ENCODE results near the gene FAP.

The FAP gene

GRCh38 chr2:162156149-162156548 is 87.1 kb downstream of the FAP start:
- DNase-seq: no peak
- Histone ChIP-seq H2AK5ac (ENCODE audit: low read length, severe bottlenecking) (no peak overlapping the region), H2BK5ac (ENCODE audit: low read depth, low read length, poor library complexity, severe bottlenecking) (no peak overlapping the region), H3K23ac (ENCODE audit: low read length in 2 of 2) (no peak overlapping the region), H2BK12ac (ENCODE audit: low read length in 2 of 2) (no peak overlapping the region), H3K27ac (ENCODE audit: low read length, poor library complexity, severe bottlenecking) (no peak overlapping the region), H3K9ac (ENCODE audit: low read length) (no peak overlapping the region), H3K18ac (ENCODE audit: low read depth in 1 of 2, low read length in 2 of 2) (no peak overlapping the region), H4K91ac (ENCODE audit: low read length) (no peak overlapping the region), H3K14ac (ENCODE audit: low read length in 2 of 2) (no peak overlapping the region), H3K9me3 (ENCODE audit: control insufficient read depth, low read length) (no peaks in the 10 kb centered on the region), H3K79me1 (replicated peaks; ENCODE audit: low read length, poor library complexity, severe bottlenecking) (no peaks in the 10 kb centered on the region), H3K4ac (ENCODE audit: low read depth in 1 of 2, low read length in 2 of 2) (no peak overlapping the region), H3K4me1 (ENCODE audit: control insufficient read depth, insufficient read depth, low read depth, low read length) (no peaks in the 10 kb centered on the region), H3K4me2 (ENCODE audit: low read length, poor library complexity, severe bottlenecking) (no peak overlapping the region), H3K36me3 (ENCODE audit: control insufficient read depth in 1 of 2, insufficient read depth in 2 of 2, low read depth in 1 of 2, low read length in 2 of 2) (no peaks in the 10 kb centered on the region), H2BK120ac (ENCODE audit: low read depth, low read length) (no peak overlapping the region), H4K8ac (ENCODE audit: low read length) (no peak overlapping the region), H2AFZ (ENCODE audit: low read depth, low read length) (no peak overlapping the region), H3K4me3 (ENCODE audit: insufficient read depth in 1 of 2, low read depth in 1 of 2, low read length in 2 of 2) (no peak overlapping the region), H2BK15ac (ENCODE audit: low read depth, poor library complexity, severe bottlenecking) (no peak overlapping the region), H3K27me3 (ENCODE audit: control insufficient read depth in 1 of 2, insufficient read depth in 1 of 2, low read length in 2 of 2) (no peaks in the 10 kb centered on the region)
- 88% methylated on average over 3 of the region's 3 CpGs for WGBS

- Histone ChIP-seq H2BK120ac (ENCODE audit: low read depth, low read length) (no peak overlapping the region), H2BK15ac (ENCODE audit: low read depth, poor library complexity, severe bottlenecking) (no peak overlapping the region), H3K23ac (ENCODE audit: low read length in 2 of 2) (no peak overlapping the region), H3K4ac (ENCODE audit: low read depth in 1 of 2, low read length in 2 of 2) (no peak overlapping the region), H4K8ac (ENCODE audit: low read length) (no peak overlapping the region), H3K4me3 (ENCODE audit: insufficient read depth in 1 of 2, low read depth in 1 of 2, low read length in 2 of 2) (no peak overlapping the region), H3K4me1 (ENCODE audit: control insufficient read depth, insufficient read depth, low read depth, low read length) (no peaks in the 10 kb centered on the region), H3K9me3 (ENCODE audit: control insufficient read depth, low read length) (no peaks in the 10 kb centered on the region), H3K9ac (ENCODE audit: low read length) (no peak overlapping the region), H2BK5ac (ENCODE audit: low read depth, low read length, poor library complexity, severe bottlenecking) (no peak overlapping the region), H3K27ac (ENCODE audit: low read length, poor library complexity, severe bottlenecking) (no peak overlapping the region), H4K91ac (ENCODE audit: low read length) (no peak overlapping the region), H2BK12ac (ENCODE audit: low read length in 2 of 2) (no peak overlapping the region), H3K79me1 (replicated peaks; ENCODE audit: low read length, poor library complexity, severe bottlenecking) (no peaks in the 10 kb centered on the region), H3K36me3 (ENCODE audit: control insufficient read depth in 1 of 2, insufficient read depth in 2 of 2, low read depth in 1 of 2, low read length in 2 of 2) (no peaks in the 10 kb centered on the region), H3K27me3 (ENCODE audit: control insufficient read depth in 1 of 2, insufficient read depth in 1 of 2, low read length in 2 of 2) (no peaks in the 10 kb centered on the region), H2AFZ (ENCODE audit: low read depth, low read length) (no peak overlapping the region), H3K4me2 (ENCODE audit: low read length, poor library complexity, severe bottlenecking) (no peak overlapping the region), H3K18ac (ENCODE audit: low read depth in 1 of 2, low read length in 2 of 2) (no peak overlapping the region), H3K14ac (ENCODE audit: low read length in 2 of 2) (no peak overlapping the region), H2AK5ac (ENCODE audit: low read length, severe bottlenecking) (no peak overlapping the region)
- 78% methylated on average over 3 of the region's 3 CpGs for WGBS
- no peak for DNase-seq
Measured at GRCh38 chr2:162155093-162155492, 88.2 kb downstream of the FAP start.

DNA sequence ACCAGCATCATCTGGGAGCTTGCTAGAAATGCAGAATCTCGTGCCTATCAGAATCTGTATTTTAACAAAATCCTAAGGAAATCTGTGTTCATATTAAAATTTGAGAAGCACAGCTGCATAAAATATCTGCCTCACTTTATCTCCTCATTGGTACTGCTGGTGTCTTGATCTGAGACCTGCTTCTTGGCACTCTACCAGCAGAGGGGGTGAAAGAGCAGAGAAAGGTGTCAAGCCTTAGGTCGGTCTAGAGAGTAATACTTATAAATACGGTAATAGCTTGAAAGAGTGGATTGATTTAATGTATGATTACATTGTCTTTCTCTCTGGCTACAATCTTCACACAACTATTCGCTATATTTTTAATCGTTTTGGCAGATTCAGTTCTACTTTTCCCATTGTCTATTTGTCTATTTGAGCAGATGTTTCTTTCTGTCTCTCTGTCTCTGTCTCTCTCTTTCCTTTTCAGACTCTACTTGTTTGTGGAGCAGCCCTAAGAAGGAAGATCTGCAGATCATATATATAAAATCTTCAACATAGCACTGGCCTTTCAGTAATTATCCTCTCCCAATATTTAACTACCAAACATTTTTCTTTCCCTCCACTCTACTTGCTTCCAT is 89.5 kb downstream of the FAP start:
- no peak overlapping the region for H3K4me3 ChIP-seq (ENCODE audit: insufficient read depth in 1 of 2, low read depth in 1 of 2, low read length in 2 of 2)
- WGBS: 0% methylated on average over 2 of the region's 5 CpGs

GRCh38 chr2:162152147-162152546 is 91.1 kb downstream of the FAP start, which contains the start of gene GCG:
Gene GCG (minus strand): TSS chr2:162152247. CDS start chr2:162149178, 3,069 bp downstream.
- Histone ChIP-seq H2AFZ (ENCODE audit: low read depth, low read length) (no peak within 1 kb of the TSS), H3K14ac (ENCODE audit: low read length in 2 of 2) (no peak within 1 kb of the TSS), H2AK5ac (ENCODE audit: low read length, severe bottlenecking) (no peak within 1 kb of the TSS), H3K23ac (ENCODE audit: low read length in 2 of 2) (no peak within 1 kb of the TSS), H3K27ac (ENCODE audit: low read length, poor library complexity, severe bottlenecking) (no peak within 1 kb of the TSS), H2BK15ac (ENCODE audit: low read depth, poor library complexity, severe bottlenecking) (no peak within 1 kb of the TSS), H3K4me3 (ENCODE audit: insufficient read depth in 1 of 2, low read depth in 1 of 2, low read length in 2 of 2) (no peak within 1 kb of the TSS), H3K9ac (ENCODE audit: low read length) (no peak within 1 kb of the TSS), H3K27me3 (ENCODE audit: control insufficient read depth in 1 of 2, insufficient read depth in 1 of 2, low read length in 2 of 2) (no peaks in the 10 kb centered on the region), H4K91ac (ENCODE audit: low read length) (no peak within 1 kb of the TSS), H4K8ac (ENCODE audit: low read length) (no peak within 1 kb of the TSS), H3K9me3 (ENCODE audit: control insufficient read depth, low read length) (no peaks in the 10 kb centered on the region), H2BK12ac (ENCODE audit: low read length in 2 of 2) (no peak within 1 kb of the TSS), H2BK5ac (ENCODE audit: low read depth, low read length, poor library complexity, severe bottlenecking) (no peak within 1 kb of the TSS), H3K4me2 (ENCODE audit: low read length, poor library complexity, severe bottlenecking) (no peak within 1 kb of the TSS), H3K36me3 (ENCODE audit: control insufficient read depth in 1 of 2, insufficient read depth in 2 of 2, low read depth in 1 of 2, low read length in 2 of 2) (no peaks in the 10 kb centered on the region), H3K79me1 (replicated peaks; ENCODE audit: low read length, poor library complexity, severe bottlenecking) (no peaks in the 10 kb centered on the region), H3K4ac (ENCODE audit: low read depth in 1 of 2, low read length in 2 of 2) (no peak within 1 kb of the TSS), H3K18ac (ENCODE audit: low read depth in 1 of 2, low read length in 2 of 2) (no peak within 1 kb of the TSS), H3K4me1 (ENCODE audit: control insufficient read depth, insufficient read depth, low read depth, low read length) (peaks cover 2% of the 10 kb centered on the region), H2BK120ac (ENCODE audit: low read depth, low read length) (no peak within 1 kb of the TSS)
- no peak for DNase-seq
- 100% methylated on average over 1 of the region's 3 CpGs for WGBS

More for the DNA sequence above, 89.5 kb downstream of the FAP start:
- Histone ChIP-seq H2BK5ac (ENCODE audit: low read depth, low read length, poor library complexity, severe bottlenecking) (no peak overlapping the region), H4K8ac (ENCODE audit: low read length) (no peak overlapping the region), H2BK15ac (ENCODE audit: low read depth, poor library complexity, severe bottlenecking) (no peak overlapping the region), H3K79me1 (replicated peaks; ENCODE audit: low read length, poor library complexity, severe bottlenecking) (no peaks in the 10 kb centered on the region), H2AK5ac (ENCODE audit: low read length, severe bottlenecking) (no peak overlapping the region), H3K4ac (ENCODE audit: low read depth in 1 of 2, low read length in 2 of 2) (no peak overlapping the region), H3K9ac (ENCODE audit: low read length) (no peak overlapping the region), H2AFZ (ENCODE audit: low read depth, low read length) (no peak overlapping the region), H3K4me2 (ENCODE audit: low read length, poor library complexity, severe bottlenecking) (no peak overlapping the region), H3K4me1 (ENCODE audit: control insufficient read depth, insufficient read depth, low read depth, low read length) (no peaks in the 10 kb centered on the region), H2BK12ac (ENCODE audit: low read length in 2 of 2) (no peak overlapping the region), H3K27ac (ENCODE audit: low read length, poor library complexity, severe bottlenecking) (no peak overlapping the region), H4K91ac (ENCODE audit: low read length) (no peak overlapping the region), H3K27me3 (ENCODE audit: control insufficient read depth in 1 of 2, insufficient read depth in 1 of 2, low read length in 2 of 2) (no peaks in the 10 kb centered on the region), H3K36me3 (ENCODE audit: control insufficient read depth in 1 of 2, insufficient read depth in 2 of 2, low read depth in 1 of 2, low read length in 2 of 2) (no peaks in the 10 kb centered on the region), H3K18ac (ENCODE audit: low read depth in 1 of 2, low read length in 2 of 2) (no peak overlapping the region), H3K14ac (ENCODE audit: low read length in 2 of 2) (no peak overlapping the region), H3K9me3 (ENCODE audit: control insufficient read depth, low read length) (no peaks in the 10 kb centered on the region), H3K23ac (ENCODE audit: low read length in 2 of 2) (peak overlapping the region in 1 of 2 experiments; percentile 60), H2BK120ac (ENCODE audit: low read depth, low read length) (no peak overlapping the region)
- DNase-seq: peak; percentile 69
